Effector CD8-positive, alpha-beta T cell (primary cell): ENCODE data around the gene SUOX.
"Not testable (repeated sequence)": the region's sequence is repeated elsewhere in the genome, so short reads cannot be mapped to it uniquely, and the experiment has no call there.

Experiments
- DNase-seq: peaks from one replicate; lab custom pipeline; 2025; lab: John Stamatoyannopoulos, UW

Gene SUOX

GRCh38 chr12:55983232-55983842 lies 13.7 kb upstream of the SUOX start:
- no peak for DNase-seq

GRCh38 chr12:55984861-55985260 lies 12.2 kb upstream of the SUOX start:
- DNase-seq, result no peak

- no peak for DNase-seq
These were observed 11.7 kb upstream of the SUOX start for GRCh38 chr12:55985341-55985740.

GRCh38 chr12:55985976-55986375 lies 11.1 kb upstream of the SUOX start:
- not testable (repeated sequence) for DNase-seq

GRCh38 chr12:55991110-55991509 lies 6.0 kb upstream of the SUOX start:
- DNase-seq, result no peak

GRCh38 chr12:55993230-55993853 lies 3.7 kb upstream of the SUOX start:
- DNase-seq, result no peak

GRCh38 chr12:55995366-55995765 lies 1.7 kb upstream of the SUOX start:
- DNase-seq, result no peak

- peak; percentile 48 for DNase-seq
These were observed 818 bp upstream of the SUOX start for GRCh38 chr12:55996201-55996714.

GRCh38 chr12:55997535-55997859 lies 421 bp downstream of the SUOX start:
- DNase-seq, result no peak

GRCh38 chr12:55999522-55999921 lies 2.4 kb downstream of the SUOX start:
- DNase-seq, result not testable (repeated sequence)

GRCh38 chr12:55999999-56000540 lies 3.0 kb downstream of the SUOX start:
- not testable (repeated sequence) for DNase-seq

GRCh38 chr12:56001487-56002100 lies 4.5 kb downstream of the SUOX start:
- DNase-seq, result no peak

GRCh38 chr12:56003376-56003775 lies 6.3 kb downstream of the SUOX start:
- not testable (repeated sequence) for DNase-seq

- no peak for DNase-seq
These were observed 7.1 kb downstream of the SUOX start for GRCh38 chr12:56004211-56004610.

GRCh38 chr12:56007564-56008559 lies 10.8 kb downstream of the SUOX start:
- peak; percentile 76 for DNase-seq

GRCh38 chr12:56010111-56010570 lies 13.1 kb downstream of the SUOX start:
- no peak for DNase-seq

GRCh38 chr12:56011509-56012090 lies 14.5 kb downstream of the SUOX start:
- no peak for DNase-seq

GRCh38 chr12:56013482-56013881 lies 16.4 kb downstream of the SUOX start:
- no peak for DNase-seq

GRCh38 chr12:56014205-56014604 lies 17.1 kb downstream of the SUOX start:
- DNase-seq, result no peak

GRCh38 chr12:56017181-56017580 lies 20.1 kb downstream of the SUOX start:
- no peak for DNase-seq

GRCh38 chr12:56018356-56018755 lies 21.3 kb downstream of the SUOX start:
- no peak for DNase-seq
